ENCODE data around the gene KLHDC7B.

The KLHDC7B gene

DNA sequence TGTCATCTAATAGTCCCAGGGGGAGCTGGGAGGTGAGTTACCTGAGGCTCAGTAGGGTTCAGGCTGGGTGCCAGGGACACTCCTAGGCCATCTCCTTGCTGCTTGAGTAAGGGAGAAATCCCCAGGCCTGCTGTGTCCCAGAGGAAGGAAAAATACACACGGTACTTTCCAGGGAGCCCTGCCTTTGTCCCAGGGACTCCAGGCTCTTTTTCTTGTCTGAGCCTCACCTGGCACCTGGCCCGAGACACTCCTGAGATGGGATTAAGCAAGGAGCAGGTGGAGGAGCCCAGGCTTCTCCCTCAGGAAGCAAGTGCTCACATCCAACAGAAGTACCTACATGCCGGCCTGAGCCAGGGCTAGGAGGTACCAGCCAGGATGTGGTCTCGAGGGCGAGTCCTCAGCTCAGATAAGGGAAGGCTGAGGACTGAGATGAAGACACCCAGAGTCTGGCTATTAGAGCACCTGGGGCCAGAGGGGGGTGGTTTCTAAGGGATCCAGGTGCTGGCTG, 899 bp upstream of the KLHDC7B start:
- TF ChIP-seq, protein P1, sequence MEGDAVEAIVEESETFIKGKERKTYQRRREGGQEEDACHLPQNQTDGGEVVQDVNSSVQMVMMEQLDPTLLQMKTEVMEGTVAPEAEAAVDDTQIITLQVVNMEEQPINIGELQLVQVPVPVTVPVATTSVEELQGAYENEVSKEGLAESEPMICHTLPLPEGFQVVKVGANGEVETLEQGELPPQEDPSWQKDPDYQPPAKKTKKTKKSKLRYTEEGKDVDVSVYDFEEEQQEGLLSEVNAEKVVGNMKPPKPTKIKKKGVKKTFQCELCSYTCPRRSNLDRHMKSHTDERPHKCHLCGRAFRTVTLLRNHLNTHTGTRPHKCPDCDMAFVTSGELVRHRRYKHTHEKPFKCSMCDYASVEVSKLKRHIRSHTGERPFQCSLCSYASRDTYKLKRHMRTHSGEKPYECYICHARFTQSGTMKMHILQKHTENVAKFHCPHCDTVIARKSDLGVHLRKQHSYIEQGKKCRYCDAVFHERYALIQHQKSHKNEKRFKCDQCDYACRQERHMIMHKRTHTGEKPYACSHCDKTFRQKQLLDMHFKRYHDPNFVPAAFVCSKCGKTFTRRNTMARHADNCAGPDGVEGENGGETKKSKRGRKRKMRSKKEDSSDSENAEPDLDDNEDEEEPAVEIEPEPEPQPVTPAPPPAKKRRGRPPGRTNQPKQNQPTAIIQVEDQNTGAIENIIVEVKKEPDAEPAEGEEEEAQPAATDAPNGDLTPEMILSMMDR (conservative IDR thresholded peaks at IDR 0.05; ENCODE audit: control insufficient read depth, insufficient read depth, low read depth, low read length): no peak
- H3K4me3 ChIP-seq (ENCODE audit: control insufficient read depth, low read depth, low read length): no peak overlapping the region
- no peak for DNase-seq (ENCODE audit: low read depth)

DNA sequence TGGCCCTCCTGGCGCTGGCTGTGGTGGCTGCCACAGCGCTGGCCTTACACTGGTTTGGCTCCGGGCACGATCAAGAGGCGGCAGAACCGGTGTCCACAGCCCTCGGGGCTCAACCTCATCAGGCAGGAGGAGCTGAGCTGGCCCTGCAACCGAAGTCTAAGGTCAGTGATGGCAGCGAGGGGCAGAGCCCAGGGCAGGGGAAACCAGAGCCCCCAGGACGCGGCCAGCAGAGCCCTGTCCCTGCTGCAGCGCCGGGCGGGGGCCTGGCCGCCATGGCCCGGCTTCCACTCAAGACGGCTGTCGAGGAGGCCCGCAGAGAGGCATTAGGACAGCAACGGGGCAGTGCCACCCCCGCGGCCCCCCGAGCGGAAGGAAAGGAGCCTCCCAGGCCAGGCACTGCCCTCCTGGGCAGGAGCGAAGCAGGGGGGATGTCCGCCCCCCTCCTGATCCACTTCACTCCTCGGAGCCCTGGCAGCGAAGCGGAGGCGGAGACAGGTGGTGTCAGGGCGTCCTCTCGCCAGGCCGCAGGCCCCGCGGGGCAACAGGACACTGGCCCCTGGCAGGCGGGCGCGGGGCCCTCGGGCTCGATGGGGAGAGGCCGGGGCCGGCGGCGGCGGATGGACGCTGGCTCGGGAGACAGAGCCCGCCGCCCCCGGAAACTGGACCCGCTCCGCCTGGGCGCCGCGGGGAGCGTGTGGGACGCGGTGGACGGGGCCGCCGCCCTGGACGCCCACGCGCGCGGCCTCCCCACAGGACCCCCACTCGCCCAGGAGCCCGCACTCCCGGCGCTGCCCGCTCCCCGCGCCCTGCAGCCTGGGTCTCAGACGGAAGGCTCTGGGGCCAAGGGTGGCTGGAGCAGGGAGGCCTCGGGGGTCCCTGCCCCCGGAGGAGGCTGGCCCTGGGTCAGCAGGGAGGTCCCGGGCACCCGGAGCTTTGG, 895 bp downstream of the KLHDC7B start:
- H3K4me3 ChIP-seq (ENCODE audit: control insufficient read depth, low read depth, low read length): no peak overlapping the region
- DNase-seq (ENCODE audit: low read depth): no peak
- TF ChIP-seq, protein P1 (conservative IDR thresholded peaks at IDR 0.05; ENCODE audit: control insufficient read depth, insufficient read depth, low read depth, low read length): no peak

DNA sequence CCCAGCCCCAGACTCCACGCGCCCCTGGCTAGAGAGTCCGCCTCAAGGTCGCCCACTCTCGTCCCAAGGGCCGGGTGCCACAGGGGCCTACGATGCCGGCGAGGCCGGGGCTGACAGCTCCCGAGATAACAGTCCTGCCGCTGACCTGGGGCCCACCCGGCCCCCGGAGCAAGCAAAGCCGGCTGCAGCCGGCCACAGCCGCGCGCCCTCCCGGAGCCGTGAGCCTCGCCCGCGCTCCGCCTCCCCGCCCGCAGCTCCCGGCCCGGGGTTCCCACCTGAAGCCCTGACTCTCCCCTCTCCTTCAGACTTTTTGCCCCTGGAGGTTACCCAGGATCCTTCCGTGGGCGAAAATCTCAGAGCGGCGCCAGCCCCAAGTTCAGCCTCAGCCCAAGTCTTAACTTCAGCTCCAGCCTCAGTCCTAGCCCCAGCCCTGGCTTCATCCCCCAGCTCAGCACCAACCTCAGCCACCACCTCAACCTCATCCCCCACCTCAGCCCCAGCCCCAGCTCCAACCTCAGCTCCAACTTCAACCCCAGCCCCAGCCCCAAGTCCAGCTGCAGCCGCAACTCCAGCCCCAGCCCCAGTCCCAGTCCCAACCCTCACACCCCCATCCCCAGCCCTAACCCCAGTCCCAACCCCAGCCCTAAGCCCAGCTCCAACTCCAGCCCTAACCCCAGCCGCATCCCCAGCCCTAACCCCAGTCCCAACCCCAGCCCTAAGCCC, 1.7 kb downstream of the KLHDC7B start:
- H3K4me3 ChIP-seq (ENCODE audit: control insufficient read depth, low read depth, low read length): no peak overlapping the region
- TF ChIP-seq, protein P1 (conservative IDR thresholded peaks at IDR 0.05; ENCODE audit: control insufficient read depth, insufficient read depth, low read depth, low read length): no peak
- no peak for DNase-seq (ENCODE audit: low read depth)

DNA sequence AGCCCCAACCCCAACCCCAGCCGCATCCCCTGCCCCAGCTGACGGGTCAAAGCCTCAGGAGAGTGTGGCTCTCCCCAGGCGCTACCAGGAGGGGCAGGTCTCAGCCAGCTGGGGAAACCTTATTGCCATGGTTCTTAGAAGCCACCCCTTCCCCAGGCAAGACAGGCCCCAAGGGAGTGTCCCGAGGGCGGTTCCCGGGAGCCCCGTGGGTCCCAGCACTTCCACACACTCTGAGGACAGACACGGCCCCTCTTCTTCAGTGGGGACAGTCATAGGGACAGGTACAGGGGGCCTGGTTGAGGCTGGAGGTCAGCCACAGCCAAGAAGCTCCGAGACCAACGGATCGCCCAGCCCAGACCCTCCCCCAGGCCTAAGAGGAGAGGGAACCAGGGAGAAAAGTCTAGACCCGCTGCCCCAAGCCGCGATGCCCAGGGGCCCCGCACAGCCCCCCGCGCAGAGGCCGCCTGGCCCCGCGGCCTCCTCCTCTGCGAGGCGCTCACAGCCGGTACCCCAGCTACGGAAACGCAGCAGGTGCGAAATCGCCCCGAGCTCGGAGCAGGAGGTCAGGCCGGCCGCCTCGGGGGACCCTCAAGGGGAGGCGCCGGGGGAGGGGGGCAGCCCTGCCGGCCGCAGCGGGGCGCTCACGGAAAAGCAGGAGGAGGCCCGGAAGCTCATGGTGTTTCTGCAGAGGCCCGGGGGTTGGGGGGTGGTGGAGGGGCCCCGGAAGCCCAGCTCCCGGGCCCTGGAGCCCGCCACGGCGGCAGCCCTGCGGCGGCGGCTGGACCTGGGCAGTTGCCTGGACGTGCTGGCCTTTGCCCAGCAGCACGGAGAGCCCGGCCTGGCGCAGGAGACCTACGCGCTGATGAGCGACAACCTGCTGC, 2.6 kb downstream of the KLHDC7B start:
- TF ChIP-seq, protein P1 (conservative IDR thresholded peaks at IDR 0.05; ENCODE audit: control insufficient read depth, insufficient read depth, low read depth, low read length): no peak
- no peak for DNase-seq (ENCODE audit: low read depth)
- no peak overlapping the region for H3K4me3 ChIP-seq (ENCODE audit: control insufficient read depth, low read depth, low read length)

DNA sequence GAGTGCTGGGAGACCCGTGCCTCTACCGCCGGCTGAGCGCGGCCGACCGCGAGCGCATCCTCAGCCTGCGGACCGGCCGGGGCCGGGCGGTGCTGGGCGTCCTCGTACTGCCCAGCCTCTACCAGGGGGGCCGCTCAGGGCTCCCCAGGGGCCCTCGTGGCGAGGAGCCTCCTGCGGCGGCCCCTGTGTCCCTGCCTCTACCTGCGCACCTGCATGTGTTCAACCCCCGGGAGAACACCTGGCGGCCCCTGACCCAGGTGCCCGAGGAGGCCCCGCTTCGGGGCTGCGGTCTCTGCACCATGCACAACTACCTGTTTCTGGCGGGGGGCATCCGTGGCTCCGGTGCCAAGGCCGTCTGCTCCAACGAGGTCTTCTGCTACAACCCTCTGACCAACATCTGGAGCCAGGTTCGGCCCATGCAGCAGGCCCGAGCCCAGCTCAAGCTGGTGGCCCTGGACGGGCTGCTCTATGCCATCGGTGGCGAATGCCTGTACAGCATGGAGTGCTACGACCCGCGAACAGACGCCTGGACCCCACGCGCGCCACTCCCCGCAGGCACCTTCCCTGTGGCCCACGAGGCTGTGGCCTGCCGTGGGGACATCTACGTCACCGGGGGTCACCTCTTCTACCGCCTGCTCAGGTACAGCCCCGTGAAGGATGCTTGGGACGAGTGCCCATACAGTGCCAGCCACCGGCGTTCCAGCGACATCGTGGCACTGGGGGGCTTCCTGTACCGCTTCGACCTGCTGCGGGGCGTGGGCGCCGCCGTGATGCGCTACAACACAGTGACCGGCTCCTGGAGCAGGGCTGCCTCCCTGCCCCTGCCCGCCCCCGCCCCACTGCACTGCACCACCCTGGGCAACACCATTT, 3.5 kb downstream of the KLHDC7B start:
- TF ChIP-seq, protein P1 (conservative IDR thresholded peaks at IDR 0.05; ENCODE audit: control insufficient read depth, insufficient read depth, low read depth, low read length): no peak
- no peak overlapping the region for H3K4me3 ChIP-seq (ENCODE audit: control insufficient read depth, low read depth, low read length)
- no peak for DNase-seq (ENCODE audit: low read depth)
